Stimulated activated CD4-positive, alpha-beta T cell treated with anti-CD3 and anti-CD28 coated beads, Interleukin-15, amount 100 ng/mL, for 1 hour (primary cell): ENCODE data around the gene ADAMTSL2.

Experiments
- DNase-seq, 2 donors: peaks; one replicate each; pipeline ENCODE4 v3.0.0-alpha.2; 2020; ENCODE audit warnings: low read depth in 1 of 2, low spot score in 1 of 2

The ADAMTSL2 gene

GRCh38 chr9:133517711-133518110, 16.8 kb upstream of the ADAMTSL2 start:
- DNase-seq, result no peak

- DNase-seq, result no peak
Measured at GRCh38 chr9:133518200-133518599, 16.3 kb upstream of the ADAMTSL2 start.

- no peak for DNase-seq
Measured at GRCh38 chr9:133518706-133519449, 15.6 kb upstream of the ADAMTSL2 start.

- DNase-seq, result no peak
Measured at GRCh38 chr9:133519693-133520092, 14.8 kb upstream of the ADAMTSL2 start.

- DNase-seq, result no peak
Measured at GRCh38 chr9:133520121-133520835, 14.2 kb upstream of the ADAMTSL2 start.

GRCh38 chr9:133521122-133522072, 13.1 kb upstream of the ADAMTSL2 start:
- no peak for DNase-seq

- DNase-seq, result no peak
Measured at GRCh38 chr9:133522073-133522910, 12.2 kb upstream of the ADAMTSL2 start.

GRCh38 chr9:133523106-133523505, 11.4 kb upstream of the ADAMTSL2 start:
- DNase-seq, result no peak

GRCh38 chr9:133524146-133524545, 10.4 kb upstream of the ADAMTSL2 start:
- DNase-seq, result no peak

GRCh38 chr9:133524679-133525228, 9.8 kb upstream of the ADAMTSL2 start, which contains the start of gene MYMK:
MYMK (minus strand) TSS chr9:133524959; CDS start chr9:133524844, 115 bp downstream.
- DNase-seq, result no peak

- DNase-seq, result no peak
Measured at GRCh38 chr9:133525677-133526076, 8.8 kb upstream of the ADAMTSL2 start.

- no peak for DNase-seq
Measured at GRCh38 chr9:133526721-133527321, 7.7 kb upstream of the ADAMTSL2 start.

GRCh38 chr9:133527444-133527920, 7.0 kb upstream of the ADAMTSL2 start:
- DNase-seq, result no peak

- no peak for DNase-seq
Measured at GRCh38 chr9:133528001-133528875, 6.3 kb upstream of the ADAMTSL2 start.

- DNase-seq, result no peak
Measured at GRCh38 chr9:133528876-133529241, 5.6 kb upstream of the ADAMTSL2 start.

- DNase-seq, result no peak
Measured at GRCh38 chr9:133529457-133529856, 5.0 kb upstream of the ADAMTSL2 start.

- no peak for DNase-seq
Measured at GRCh38 chr9:133529874-133530273, 4.6 kb upstream of the ADAMTSL2 start.

GRCh38 chr9:133531293-133531692, 3.2 kb upstream of the ADAMTSL2 start:
- no peak for DNase-seq
